Ishikawa (cell line): ENCODE data around the gene IFNL4.

Experiments used
- EGR1 ChIP-seq: IDR thresholded peaks from 2 replicates; pipeline ENCODE4 v1.6.1; 2012
- MAX ChIP-seq: IDR thresholded peaks from 2 replicates; pipeline ENCODE4 v1.6.1; 2012
- REST ChIP-seq: IDR thresholded peaks from 2 replicates; pipeline ENCODE4 v1.6.1; 2012; ENCODE audit warnings: low read depth, mild to moderate bottlenecking

- TF ChIP-seq EGR1 (no peak), REST (no peak), MAX (no peak)
These were observed 18.4 kb downstream of the IFNL4 start for GRCh38 chr19:39230096-39230764.
